ENCODE results near the gene C2orf68.

Gene C2orf68

DNA sequence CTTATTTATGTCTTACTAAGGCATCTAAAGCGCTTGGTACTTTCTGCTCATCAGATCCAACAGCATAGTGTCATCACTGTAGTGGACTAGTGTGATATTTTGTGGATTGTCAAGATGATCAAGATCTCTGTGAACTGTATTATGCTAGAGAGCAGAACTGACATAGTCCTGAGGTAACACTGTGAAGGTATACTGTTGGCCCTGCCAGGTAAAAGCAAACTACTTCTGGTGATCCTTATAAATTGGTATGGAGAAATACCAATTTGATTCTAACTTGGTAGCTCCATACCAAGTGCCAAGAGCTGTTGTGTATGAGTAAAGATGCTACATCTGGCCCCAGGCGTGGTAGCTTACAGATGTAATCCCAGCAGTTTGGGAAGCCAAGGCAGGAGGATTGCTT lies 40.2 kb upstream of the C2orf68 start:
- no peak for ATAC-seq
- TF ChIP-seq ISL1 (CRISPR knock-in tag; IDR thresholded peaks at IDR 0.05) = no peak
- TF ChIP-seq, protein P1, sequence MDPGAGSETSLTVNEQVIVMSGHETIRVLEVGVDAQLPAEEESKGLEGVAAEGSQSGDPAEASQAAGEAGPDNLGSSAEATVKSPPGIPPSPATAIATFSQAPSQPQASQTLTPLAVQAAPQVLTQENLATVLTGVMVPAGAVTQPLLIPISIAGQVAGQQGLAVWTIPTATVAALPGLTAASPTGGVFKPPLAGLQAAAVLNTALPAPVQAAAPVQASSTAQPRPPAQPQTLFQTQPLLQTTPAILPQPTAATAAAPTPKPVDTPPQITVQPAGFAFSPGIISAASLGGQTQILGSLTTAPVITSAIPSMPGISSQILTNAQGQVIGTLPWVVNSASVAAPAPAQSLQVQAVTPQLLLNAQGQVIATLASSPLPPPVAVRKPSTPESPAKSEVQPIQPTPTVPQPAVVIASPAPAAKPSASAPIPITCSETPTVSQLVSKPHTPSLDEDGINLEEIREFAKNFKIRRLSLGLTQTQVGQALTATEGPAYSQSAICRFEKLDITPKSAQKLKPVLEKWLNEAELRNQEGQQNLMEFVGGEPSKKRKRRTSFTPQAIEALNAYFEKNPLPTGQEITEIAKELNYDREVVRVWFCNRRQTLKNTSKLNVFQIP (CRISPR knock-in tag; IDR thresholded peaks at IDR 0.05; ENCODE audit: borderline replicate concordance, low read depth) = no peak
- no peak for TF ChIP-seq RARB (CRISPR knock-in tag; IDR thresholded peaks at IDR 0.05)
- TF ChIP-seq, protein P2, sequence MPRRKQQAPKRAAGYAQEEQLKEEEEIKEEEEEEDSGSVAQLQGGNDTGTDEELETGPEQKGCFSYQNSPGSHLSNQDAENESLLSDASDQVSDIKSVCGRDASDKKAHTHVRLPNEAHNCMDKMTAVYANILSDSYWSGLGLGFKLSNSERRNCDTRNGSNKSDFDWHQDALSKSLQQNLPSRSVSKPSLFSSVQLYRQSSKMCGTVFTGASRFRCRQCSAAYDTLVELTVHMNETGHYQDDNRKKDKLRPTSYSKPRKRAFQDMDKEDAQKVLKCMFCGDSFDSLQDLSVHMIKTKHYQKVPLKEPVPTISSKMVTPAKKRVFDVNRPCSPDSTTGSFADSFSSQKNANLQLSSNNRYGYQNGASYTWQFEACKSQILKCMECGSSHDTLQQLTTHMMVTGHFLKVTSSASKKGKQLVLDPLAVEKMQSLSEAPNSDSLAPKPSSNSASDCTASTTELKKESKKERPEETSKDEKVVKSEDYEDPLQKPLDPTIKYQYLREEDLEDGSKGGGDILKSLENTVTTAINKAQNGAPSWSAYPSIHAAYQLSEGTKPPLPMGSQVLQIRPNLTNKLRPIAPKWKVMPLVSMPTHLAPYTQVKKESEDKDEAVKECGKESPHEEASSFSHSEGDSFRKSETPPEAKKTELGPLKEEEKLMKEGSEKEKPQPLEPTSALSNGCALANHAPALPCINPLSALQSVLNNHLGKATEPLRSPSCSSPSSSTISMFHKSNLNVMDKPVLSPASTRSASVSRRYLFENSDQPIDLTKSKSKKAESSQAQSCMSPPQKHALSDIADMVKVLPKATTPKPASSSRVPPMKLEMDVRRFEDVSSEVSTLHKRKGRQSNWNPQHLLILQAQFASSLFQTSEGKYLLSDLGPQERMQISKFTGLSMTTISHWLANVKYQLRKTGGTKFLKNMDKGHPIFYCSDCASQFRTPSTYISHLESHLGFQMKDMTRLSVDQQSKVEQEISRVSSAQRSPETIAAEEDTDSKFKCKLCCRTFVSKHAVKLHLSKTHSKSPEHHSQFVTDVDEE (CRISPR knock-in tag; IDR thresholded peaks at IDR 0.05) = no peak
- TF ChIP-seq ZNF8 (CRISPR knock-in tag; IDR thresholded peaks at IDR 0.05) = no peak
- no peak for TF ChIP-seq ESRRG (CRISPR knock-in tag; IDR thresholded peaks at IDR 0.05)
- TF ChIP-seq TCF4 (CRISPR knock-in tag; IDR thresholded peaks at IDR 0.05; ENCODE audit: borderline replicate concordance) = no peak
- TF ChIP-seq ZFP30 (CRISPR knock-in tag; IDR thresholded peaks at IDR 0.05) = no peak
- TF ChIP-seq, protein P3, sequence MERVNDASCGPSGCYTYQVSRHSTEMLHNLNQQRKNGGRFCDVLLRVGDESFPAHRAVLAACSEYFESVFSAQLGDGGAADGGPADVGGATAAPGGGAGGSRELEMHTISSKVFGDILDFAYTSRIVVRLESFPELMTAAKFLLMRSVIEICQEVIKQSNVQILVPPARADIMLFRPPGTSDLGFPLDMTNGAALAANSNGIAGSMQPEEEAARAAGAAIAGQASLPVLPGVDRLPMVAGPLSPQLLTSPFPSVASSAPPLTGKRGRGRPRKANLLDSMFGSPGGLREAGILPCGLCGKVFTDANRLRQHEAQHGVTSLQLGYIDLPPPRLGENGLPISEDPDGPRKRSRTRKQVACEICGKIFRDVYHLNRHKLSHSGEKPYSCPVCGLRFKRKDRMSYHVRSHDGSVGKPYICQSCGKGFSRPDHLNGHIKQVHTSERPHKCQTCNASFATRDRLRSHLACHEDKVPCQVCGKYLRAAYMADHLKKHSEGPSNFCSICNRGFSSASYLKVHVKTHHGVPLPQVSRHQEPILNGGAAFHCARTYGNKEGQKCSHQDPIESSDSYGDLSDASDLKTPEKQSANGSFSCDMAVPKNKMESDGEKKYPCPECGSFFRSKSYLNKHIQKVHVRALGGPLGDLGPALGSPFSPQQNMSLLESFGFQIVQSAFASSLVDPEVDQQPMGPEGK (CRISPR knock-in tag; IDR thresholded peaks at IDR 0.05; ENCODE audit: borderline replicate concordance) = no peak
- TF ChIP-seq SNAI2 (CRISPR knock-in tag; IDR thresholded peaks at IDR 0.05) = no peak

DNA sequence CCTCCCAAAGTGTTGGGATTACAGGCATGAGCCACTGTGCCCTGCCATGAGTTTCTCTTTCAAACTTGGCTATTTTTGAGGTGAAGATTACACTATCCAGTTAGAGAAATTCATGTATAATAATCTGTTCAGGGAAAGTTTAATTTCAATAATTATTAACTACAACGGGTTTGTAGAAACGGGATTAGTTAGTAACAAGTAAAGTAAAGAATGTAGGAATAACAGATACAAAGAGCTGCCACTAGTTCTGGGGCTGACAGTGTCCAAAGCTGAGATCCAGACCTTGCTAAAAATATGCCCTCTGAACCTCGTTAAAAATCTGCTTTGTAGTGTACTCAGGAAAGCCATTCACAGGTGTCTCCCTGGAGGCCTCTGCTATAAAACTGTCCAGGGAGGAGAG lies 39.2 kb upstream of the C2orf68 start:
- TF ChIP-seq, protein P4, sequence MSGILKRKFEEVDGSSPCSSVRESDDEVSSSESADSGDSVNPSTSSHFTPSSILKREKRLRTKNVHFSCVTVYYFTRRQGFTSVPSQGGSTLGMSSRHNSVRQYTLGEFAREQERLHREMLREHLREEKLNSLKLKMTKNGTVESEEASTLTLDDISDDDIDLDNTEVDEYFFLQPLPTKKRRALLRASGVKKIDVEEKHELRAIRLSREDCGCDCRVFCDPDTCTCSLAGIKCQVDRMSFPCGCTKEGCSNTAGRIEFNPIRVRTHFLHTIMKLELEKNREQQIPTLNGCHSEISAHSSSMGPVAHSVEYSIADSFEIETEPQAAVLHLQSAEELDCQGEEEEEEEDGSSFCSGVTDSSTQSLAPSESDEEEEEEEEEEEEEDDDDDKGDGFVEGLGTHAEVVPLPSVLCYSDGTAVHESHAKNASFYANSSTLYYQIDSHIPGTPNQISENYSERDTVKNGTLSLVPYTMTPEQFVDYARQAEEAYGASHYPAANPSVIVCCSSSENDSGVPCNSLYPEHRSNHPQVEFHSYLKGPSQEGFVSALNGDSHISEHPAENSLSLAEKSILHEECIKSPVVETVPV (CRISPR knock-in tag; IDR thresholded peaks at IDR 0.05) = no peak
- no peak for TF ChIP-seq BACH2 (CRISPR knock-in tag; IDR thresholded peaks at IDR 0.05; ENCODE audit: borderline replicate concordance)
- ATAC-seq = no peak

DNA sequence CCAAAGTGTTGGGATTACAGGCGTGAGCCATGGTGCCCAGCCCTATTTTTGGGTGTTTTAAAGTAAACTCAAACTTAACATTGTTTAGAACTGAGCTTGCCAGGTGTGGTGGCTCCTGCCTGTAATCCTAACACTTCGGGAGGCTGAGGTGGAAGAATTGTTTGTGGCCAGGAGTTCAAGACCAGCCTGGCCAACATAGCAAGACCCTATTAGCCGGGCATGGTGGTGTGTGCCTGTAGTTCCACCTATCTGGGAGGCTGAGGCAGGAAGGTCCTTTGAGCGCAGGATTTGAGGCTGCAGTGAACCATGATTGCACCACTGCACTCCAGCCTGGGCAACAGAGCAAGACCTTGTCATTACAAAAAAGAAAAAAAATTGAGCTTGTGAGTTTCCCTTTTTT lies 38.6 kb upstream of the C2orf68 start:
- no peak for ATAC-seq
- TF ChIP-seq, protein P5, sequence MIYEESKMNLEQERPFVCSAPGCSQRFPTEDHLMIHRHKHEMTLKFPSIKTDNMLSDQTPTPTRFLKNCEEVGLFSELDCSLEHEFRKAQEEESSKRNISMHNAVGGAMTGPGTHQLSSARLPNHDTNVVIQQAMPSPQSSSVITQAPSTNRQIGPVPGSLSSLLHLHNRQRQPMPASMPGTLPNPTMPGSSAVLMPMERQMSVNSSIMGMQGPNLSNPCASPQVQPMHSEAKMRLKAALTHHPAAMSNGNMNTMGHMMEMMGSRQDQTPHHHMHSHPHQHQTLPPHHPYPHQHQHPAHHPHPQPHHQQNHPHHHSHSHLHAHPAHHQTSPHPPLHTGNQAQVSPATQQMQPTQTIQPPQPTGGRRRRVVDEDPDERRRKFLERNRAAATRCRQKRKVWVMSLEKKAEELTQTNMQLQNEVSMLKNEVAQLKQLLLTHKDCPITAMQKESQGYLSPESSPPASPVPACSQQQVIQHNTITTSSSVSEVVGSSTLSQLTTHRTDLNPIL (CRISPR knock-in tag; IDR thresholded peaks at IDR 0.05; ENCODE audit: low read depth) = no peak
- TF ChIP-seq, protein P2 (CRISPR knock-in tag; IDR thresholded peaks at IDR 0.05) = no peak
- TF ChIP-seq TOX (CRISPR knock-in tag; IDR thresholded peaks at IDR 0.05; ENCODE audit: borderline replicate concordance) (no peak), ZFP30 (CRISPR knock-in tag; IDR thresholded peaks at IDR 0.05) (no peak), ZNF70 (CRISPR knock-in tag; IDR thresholded peaks at IDR 0.05) (no peak), TCF4 (CRISPR knock-in tag; IDR thresholded peaks at IDR 0.05; ENCODE audit: borderline replicate concordance) (no peak), CSDC2 (CRISPR knock-in tag; IDR thresholded peaks at IDR 0.05) (no peak), PPARA (CRISPR knock-in tag; IDR thresholded peaks at IDR 0.05; ENCODE audit: borderline replicate concordance) (no peak), ISL1 (CRISPR knock-in tag; IDR thresholded peaks at IDR 0.05) (no peak), ZNF8 (CRISPR knock-in tag; IDR thresholded peaks at IDR 0.05) (no peak), SNAI2 (CRISPR knock-in tag; IDR thresholded peaks at IDR 0.05) (no peak)
- TF ChIP-seq, protein P4 (CRISPR knock-in tag; IDR thresholded peaks at IDR 0.05) = no peak
- TF ChIP-seq, protein P1 (CRISPR knock-in tag; IDR thresholded peaks at IDR 0.05; ENCODE audit: borderline replicate concordance, low read depth) = no peak

All from SK-N-SH treated with all-trans-retinoic acid at 6 μM for 48 hours (cell line).